HL-60/S4 treated with retinoic acid at 250 ng/mL for 4 days and 3 days (cell line): ENCODE results near the gene RPS6KA2.

Experiments used
- in situ Hi-C: fragments of 300-500 bp; cut with MboI; formaldehyde crosslinking; loops from 2 replicates; pipeline ENCODE4 v1.7.0; 2022; ENCODE audit warnings: low sequenced_read_pairs

The RPS6KA2 gene

DNA sequence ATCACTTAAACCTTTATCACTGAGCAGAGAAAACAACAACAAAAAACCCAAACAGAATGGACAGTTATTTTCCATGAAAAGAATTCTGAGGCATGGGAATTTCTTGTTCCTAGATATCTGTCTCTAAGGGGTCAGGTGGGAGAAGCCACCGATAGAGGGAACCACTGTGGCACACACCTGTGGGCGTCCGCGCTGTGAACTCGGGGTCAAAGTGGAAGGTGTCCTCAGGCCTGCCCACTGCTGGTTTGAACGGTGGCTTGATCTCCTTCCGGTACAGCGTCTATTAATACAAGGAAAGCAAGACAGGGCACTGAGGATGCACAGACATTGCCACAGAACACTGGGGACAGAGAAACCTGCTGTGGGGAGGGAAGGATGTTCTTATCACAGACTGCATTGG lies 167.8 kb downstream of the RPS6KA2 start:
- in situ Hi-C loops: no loop called here

DNA sequence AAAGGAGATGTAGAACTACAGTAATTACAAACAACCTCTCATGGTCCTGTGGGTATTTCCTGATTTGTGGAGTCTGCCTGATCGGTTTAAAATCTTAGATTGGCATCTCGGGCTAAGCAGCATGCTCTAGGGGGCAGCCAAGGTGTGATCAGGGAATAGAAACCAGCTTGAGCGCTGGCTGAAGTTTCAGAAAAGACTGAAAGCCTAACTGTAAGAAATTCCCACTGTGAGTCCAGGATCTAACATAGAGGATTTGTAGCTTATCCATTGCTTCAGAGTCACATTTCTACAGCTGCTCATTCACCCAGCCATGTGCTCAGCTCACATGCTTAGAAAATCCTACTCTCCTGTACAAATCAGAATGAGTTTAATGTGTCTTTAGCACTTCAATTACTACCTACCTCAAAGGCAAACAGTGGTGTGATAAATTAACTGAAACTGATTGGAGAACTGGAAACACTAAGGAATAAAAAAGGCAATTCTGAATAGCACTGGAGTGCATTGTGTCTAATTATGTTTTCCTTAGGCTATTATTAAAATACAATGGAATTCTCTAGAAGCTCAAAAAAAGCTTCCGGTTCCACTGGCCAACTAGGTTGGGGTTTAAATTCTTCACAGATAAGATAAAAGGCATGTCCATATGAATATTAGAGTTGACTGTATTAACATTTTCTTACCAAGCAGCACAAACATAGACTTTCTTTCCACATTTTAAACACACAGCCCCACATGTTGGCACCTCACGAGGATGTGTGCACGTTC lies 170.5 kb downstream of the RPS6KA2 start:
- in situ Hi-C loops: no loop called here

DNA sequence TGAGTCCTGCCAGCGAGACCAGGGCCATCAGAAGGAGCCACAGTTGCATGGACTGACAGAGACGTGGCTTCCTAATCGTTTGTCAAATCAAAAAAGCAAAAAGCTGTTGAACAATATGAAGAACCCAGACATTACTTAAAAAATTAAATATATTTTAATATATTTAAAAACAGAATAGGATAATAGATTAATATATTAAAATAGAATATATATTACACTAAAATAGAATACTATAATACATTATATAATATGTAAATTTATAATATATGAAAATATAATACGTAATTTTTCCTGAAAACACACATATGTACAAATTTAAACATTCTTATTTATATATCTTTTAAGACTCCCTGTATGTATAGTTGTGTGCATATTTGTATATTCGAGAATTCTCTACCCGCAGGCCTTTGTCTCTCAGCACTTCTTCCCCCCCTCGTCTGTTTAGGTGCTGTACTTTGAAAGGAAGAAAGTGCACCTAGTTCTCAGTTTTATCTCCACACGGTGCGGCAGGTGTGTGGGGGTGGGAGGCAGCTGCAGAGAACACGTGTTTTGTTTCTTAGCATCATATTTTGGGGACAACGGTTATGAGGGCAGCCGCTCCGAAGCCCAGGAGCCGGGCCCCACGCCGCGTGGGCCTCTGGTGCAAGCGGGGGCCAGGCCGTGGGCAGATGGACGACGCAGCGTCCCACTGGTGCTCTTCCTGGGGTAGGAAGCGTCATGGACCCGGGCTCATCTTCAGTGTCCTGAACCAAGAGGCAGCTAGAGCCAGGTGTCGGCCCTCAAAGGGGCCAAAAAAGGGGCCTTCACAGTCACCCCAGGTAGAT lies 172.1 kb downstream of the RPS6KA2 start:
- in situ Hi-C loops: no loop called here

DNA sequence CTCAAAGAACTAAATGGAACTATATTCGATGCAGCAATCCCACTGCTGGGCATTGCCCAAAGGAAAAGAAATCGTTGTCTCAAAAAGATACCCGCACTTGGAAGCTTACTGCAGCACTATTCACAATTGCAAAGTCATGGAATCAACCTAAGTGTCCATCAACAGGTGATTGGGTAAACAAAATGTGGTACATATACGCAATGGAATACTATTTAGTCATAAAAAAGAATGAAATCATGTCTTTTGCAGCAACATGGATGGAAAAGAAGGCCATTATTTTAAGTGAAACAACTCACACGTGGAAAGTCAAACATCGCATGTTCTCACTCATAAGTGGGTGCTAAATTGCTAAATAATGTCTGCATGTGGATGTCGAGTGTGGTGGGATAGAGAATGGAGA lies 173.4 kb downstream of the RPS6KA2 start:
- in situ Hi-C loops: no loop called here

DNA sequence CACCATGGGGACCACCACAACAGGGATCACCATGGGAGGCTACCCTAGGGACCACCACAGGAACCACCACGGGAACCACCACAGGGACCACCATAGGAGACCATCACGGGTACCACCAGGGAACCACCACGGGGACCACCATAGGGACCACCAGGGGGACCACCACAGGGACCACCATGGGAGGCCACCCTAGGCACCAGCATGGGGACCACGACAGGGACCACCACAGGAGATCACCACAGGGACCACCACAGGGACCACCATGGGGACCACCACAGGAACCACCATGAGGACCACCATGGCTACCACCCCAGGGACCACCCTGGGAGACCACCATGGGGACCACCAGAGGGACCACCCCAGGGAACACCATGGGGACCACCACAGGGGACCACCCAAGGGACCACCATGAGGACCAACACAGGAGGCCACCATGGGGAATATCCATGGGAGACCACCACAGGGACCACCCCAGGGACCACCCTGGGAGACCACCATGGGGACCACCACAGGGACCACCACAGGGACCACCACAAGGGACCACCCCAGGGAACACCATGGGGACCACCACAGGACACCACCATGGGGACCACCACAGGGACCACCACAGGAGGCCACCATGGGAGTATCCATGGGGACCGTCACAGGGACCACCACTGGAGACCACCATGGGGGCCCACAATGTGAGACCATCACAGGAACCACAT lies 176.7 kb downstream of the RPS6KA2 start:
- in situ Hi-C loops: no loop called here

DNA sequence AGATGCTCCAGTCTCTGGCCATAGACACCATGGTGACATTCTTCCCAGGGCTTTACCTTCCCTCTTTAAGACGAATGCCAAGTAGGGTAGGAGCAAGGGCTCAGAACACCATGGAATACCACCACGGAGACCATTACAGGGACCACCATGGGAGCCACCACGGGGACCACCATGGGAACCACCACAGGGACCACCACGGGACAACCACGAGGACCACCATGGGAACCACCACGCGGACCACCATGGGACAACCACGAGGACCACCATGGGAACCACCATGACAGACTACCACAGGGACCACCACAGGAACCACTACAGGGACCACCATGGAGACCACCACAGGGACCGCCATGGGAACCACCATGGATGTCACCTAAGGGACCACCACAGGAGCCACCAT lies 177.4 kb downstream of the RPS6KA2 start:
- in situ Hi-C loops: no loop called here

DNA sequence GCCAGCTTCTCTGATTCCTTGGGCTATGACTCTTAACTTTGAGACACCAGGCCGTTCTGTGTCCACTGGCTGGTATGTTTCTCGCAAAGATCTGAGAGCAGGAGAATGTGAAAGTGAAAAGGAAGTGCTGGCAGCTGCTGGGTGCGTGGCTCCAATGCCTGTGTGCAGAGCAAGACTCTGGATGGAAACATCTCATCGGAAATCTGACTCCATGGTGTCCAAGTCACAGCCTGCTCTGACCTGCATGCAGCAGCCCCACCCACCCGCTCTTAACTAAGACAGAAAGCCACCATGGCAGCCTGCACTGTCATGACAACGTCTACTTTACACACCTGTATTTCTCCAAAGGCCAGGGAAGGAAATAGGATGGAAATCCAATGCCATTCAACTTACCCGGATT lies 178.0 kb downstream of the RPS6KA2 start:
- in situ Hi-C loops: no loop called here

DNA sequence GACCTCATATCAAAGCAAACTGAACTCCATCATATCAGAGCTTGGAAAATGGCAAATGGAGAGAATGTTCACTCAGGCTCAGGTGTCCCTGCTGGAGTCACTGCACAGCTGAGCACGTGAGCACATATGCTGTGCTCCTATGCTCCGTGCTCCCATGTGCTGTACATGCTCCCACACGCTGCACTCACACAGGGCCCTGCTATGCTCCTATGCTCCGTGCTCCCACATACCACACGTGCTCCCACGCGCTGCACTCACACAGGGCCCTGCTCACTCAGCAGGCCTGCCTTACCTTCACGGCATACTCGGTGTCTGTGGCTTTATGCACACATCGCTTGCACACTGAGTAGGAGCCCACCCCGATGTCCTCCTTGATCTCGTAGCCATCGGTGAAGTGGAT lies 178.6 kb downstream of the RPS6KA2 start:
- in situ Hi-C loops: no loop called here

DNA sequence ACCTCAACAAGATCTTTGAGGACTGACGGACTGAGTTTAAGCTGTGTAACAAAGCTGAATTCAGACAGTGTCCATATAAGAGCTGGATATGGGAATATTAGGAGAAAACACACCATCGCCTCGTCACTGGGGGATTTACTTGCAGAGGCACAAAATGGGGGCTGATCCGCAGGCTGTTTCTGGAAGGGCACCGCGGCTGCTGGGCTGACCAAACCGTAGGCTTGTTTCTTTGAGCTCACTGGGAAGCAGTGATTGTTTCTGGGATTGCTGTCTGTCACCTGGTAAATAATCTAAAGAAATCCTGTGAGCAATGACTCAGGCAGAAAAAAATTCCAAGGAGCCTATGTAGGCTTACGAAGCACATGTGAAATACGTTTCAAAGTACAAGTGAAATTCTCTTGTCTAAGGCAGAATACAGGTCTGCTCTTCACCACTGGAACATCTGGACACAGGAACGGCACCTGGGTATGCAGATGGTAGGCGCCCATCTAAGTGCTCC lies 180.4 kb downstream of the RPS6KA2 start:
- in situ Hi-C loops: no loop called here

DNA sequence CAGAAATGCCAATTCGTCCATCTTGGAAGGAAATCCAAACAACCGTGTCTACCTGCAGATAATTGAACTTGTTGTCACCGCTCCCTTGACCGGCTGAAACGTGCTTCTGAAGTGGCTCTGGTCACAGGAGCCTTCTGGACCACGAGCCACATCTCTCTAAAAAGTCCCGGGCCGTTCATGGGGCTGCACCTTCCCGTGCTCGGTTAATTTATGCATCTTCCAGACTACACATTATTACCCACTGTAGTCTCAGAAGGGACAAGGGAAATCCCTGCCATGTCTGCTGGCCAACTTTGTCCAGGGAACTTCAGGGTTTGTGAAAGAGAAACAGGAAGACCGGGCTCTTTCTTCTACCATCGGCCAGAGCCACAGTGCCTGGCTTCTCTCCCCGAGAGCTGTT lies 180.9 kb downstream of the RPS6KA2 start:
- in situ Hi-C loops: no loop called here

DNA sequence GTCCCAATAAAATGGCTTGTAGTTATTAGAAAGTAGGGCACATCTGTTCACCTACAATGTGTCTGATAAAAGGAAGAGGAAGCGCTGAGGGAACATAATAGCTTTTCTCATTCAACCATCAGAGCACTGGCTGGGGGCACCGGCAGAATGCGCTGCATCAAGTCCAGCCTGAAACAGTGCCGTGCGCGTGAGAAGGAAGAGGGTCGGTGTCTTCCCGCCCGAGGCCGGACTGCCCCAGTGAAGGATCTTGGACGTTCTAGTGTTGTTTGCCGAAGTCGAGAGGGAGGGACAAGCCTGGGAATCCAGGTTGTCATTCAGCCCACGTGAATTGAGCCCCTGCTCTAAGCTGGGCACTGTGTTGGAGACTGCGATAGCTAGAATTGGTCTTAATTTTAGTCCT lies 182.6 kb downstream of the RPS6KA2 start:
- in situ Hi-C loops: no loop called here

DNA sequence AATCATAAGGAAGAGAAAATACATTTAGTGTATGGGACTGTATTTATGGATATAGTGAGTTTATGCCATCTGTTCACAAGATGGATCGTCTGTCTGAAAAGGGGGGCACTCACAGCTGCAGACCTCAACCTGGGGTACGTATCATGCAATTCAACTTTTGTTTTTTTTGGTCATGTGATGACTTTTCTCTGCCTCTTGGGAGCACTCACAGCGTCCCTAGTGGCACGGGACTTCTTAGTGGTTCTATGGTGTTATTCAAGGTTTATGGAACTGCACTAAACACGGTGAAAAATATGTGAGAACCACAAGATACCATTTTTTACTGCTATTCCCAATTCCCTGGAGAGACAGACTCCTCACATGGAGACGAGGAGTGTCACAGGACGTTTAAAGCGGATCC lies 183.9 kb downstream of the RPS6KA2 start:
- in situ Hi-C loops: no loop called here

DNA sequence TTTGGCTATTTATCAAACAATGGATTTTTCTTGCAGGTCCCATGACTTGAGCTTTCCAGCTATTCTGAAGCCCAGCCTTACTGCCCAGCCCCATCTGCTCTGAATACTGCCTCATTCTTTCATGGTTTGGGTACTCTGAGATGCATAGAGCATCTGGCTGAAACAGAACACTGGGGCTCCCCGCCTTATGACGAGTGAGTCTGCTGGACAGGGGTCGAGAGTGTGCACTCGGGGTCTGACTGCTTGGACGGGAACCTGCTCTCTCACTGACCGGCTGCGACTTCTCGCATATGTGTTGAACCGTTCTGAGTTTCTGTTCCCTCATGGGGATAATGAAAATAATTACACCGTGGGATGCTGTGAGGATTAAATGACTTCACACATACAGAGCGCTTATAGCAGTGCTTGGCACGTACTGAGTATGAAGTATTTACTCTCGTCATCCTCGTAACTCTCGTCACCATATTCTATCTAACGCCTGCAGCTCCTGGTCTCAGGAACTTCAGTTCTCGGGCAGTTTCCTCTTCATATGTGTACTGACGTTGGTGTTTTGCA lies 184.8 kb downstream of the RPS6KA2 start:
- in situ Hi-C loops: no loop called here

DNA sequence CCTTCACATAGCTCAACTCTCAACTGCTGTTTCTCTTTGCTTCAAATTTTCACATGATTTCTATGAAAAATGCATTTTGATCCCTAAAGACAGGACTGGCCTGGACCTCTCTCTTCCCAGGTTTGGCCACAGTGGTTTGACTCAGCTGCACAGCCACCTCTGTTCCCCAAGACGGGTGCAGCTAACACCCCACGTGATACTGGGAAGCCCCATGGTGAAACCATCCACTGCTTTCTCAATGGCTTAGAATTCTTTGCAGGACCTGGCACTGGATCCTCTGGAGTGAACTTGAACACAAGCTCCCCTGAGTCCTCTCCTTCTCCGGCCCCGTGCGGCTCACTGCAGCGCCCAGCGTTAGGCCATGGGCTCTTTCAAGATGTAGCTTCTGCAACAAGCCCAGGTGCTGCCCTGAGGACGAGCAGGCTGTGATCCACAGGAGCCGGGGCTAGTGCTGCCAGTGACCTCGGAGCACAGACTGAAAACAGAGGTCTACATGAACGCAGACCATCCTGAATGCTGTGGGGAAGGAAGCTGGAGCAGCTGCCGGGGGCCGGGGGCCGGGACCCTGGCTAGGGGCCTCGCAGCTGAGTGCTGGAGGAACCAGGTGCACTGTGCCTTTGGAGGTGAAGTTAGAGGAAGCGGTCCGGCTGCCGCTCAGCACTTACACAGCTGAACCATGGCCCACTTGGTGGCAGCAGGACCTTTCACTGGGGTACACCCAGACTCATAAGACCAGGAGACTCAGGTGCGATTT lies 185.5 kb downstream of the RPS6KA2 start:
- in situ Hi-C loops: no loop called here

DNA sequence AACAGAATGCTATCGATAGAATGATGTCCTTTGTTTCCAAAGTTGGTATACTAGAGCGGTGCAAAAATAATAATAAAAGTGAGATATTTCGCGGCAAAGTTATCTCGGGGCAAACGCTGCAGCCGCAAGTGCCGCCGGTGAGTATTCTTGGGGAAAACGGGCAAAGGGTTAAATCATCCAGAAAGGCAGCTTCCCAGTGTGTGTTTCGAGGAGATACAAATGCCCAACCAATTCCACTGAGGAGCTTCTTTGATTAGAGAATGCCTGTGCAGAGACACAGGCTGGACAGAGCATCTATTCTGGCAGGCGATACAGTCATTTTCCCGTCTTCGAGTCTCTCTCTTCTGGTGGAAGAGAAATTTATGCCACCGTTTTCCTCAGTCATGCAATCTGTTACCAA lies 186.3 kb downstream of the RPS6KA2 start:
- in situ Hi-C loops: no loop called here

DNA sequence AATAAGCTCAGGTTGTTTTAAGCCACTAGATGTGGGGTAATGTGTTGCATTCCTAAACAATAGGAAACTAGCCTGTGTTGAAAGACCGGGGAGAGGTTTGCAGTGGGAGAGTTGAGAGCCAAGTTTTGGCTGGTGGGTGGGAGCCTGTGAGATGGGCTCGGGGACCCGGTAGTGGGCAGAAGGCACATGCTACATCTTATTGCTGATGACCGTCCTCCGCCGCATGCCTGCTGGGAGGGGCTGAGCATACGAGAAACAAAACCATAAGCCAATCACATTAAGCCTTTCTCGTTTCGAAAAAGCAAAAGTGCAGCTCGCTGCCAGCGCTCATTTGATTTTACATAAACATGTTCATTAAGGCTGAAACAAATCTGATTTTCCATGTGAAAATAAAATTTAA lies 186.9 kb downstream of the RPS6KA2 start:
- in situ Hi-C loops: no loop called here

DNA sequence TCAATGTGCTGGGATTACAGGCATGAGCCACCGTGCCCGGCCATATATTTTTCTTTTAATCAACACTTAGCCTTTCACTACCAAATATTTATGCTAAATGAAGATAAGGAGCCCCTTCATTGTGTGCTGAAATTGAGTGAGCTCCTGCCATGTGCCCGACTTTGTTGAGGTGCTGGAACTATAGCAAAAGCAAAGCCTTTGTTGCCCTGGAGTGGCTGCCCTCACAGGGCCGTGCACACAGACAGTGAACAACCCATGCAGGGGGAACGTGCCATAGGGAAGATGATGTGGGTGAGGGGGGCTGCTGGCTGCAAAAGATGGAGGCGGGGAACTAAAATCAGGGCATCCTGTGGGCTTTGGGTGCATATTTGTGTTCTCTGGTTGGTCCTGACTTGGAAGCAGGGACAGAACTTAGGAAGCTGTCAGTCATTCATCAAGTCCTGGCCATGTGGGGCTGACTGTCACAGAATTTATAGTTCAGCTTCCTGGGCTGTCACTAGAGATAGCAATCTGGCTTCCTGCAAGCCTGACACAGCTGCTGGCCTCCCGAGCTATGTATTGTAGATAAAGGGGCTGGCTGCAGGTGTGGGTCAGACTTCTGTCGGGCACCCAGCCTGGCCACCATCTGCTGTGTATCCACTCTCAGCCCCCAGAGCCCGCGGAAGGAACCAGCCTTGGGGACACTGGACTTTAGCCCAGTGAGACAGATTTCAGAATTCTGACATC lies 187.5 kb downstream of the RPS6KA2 start:
- in situ Hi-C loops: no loop called here

DNA sequence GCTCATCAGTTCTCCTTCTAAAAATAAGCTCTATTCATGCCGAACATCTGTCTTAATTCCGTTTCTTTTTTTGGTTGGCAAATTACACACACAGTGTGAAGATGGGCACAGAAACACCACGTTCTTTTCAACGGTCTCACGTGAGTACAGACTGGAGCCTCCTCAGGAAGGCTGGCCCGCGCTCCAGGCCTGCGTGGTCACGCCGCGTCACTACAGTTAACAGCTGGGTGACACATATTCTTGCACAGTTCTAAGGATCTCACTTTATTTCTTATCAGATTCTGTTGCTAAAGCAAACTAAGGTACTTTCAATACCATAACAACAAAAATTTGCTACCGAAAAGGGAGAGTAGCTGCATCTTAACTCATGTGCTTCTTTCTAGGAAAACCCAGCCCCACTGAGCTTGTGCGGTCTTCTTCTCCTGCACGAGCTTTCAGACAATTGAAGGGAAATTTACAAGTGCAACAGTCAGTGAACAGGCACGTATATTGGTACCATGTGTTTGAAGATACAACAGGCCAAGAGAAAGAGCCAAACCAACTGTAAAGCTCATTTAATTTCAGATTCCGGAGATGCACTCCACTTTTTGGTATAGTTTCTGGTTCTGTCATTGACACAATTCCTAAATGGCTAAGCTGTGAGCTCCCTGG lies 188.7 kb downstream of the RPS6KA2 start:
- in situ Hi-C loops: no loop called here

DNA sequence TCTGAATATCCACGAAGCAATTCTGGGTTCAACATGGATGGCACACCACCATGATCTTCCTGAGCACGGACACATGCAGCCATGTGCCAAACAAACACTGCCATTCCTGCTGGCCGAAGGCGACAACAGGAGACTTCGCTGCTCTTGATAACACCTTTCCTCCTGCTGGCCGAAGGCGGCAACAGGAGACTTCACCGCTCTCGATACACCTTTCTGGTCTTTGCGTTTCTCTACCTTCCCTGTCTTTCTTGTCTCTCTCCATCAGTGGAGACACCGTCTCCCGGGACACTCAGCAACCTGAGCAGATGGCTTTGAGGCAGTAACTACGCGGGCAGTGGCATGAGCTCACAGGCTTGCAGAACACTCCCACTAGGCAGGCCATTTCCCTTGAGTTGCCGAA lies 189.4 kb downstream of the RPS6KA2 start:
- in situ Hi-C loops: no loop called here
